ENCODE results near the gene FAM229A. TPM values are rescaled to one million over a fixed set of nuclear protein-coding genes. Genes with fewer than 3 reads are reported as not detected.
"Not testable (repeated sequence)": the region's sequence is repeated elsewhere in the genome, so short reads cannot be mapped to it uniquely, and the experiment has no call there.

Gene FAM229A
- total RNA-seq, 4 donors from 2014 or later: 9.4 to 23.5 (median 16.3) TPM

GRCh38 chr1:32358435-32358834 lies 3.9 kb downstream of the FAM229A start:
- WGBS, 2 donors: 75 to 79% methylated on average over 3 of the region's 3 CpGs
- Histone ChIP-seq H3K27ac (no peak overlapping the region), H3K4me3 (no peak overlapping the region), H3K9me3 (no peaks in the 10 kb centered on the region), H3K36me3 (peaks cover 0 to 15% (median under 1%) of the 10 kb centered on the region in 3 donors), H3K27me3 (no peaks in the 10 kb centered on the region), H3K4me1 (peaks cover 0 to 39% (median 20%) of the 10 kb centered on the region in 4 donors)
- DNase-seq (ENCODE audit: low spot score in 2 of 2): no peak
- TF ChIP-seq POLR2A (IDR thresholded peaks at IDR 0.05): no peak
- no peak for TF ChIP-seq EP300 (IDR thresholded peaks at IDR 0.05)

- TF ChIP-seq POLR2A (IDR thresholded peaks at IDR 0.05) (no peak), EP300 (IDR thresholded peaks at IDR 0.05) (no peak), CTCF (IDR thresholded peaks at IDR 0.05) (no peak)
- peaks cover 0 to 43% (median 26%) of the 10 kb centered on the region in 4 donors for H3K4me1 ChIP-seq
- H3K4me3 ChIP-seq: no peak overlapping the region
- 44 to 57% methylated on average over 6 of the region's 6 CpGs for WGBS, 2 donors
- peaks cover 0 to 9% (median 0%) of the 10 kb centered on the region in 3 donors for H3K36me3 ChIP-seq
- no peaks in the 10 kb centered on the region for H3K27me3 ChIP-seq
- H3K27ac ChIP-seq: peak overlapping the region in 1 of 4 donors; percentile 8
- DNase-seq (ENCODE audit: low spot score in 2 of 2): no peak
- H3K9me3 ChIP-seq: no peaks in the 10 kb centered on the region
These were observed 4.7 kb downstream of the FAM229A start for GRCh38 chr1:32357614-32358013.

- no peak overlapping the region for H3K27ac ChIP-seq
- TF ChIP-seq CTCF (IDR thresholded peaks at IDR 0.05): no peak
- no peak for TF ChIP-seq POLR2A (IDR thresholded peaks at IDR 0.05)
- TF ChIP-seq EP300 (IDR thresholded peaks at IDR 0.05): no peak
- no peaks in the 10 kb centered on the region for H3K9me3 ChIP-seq
- H3K4me1 ChIP-seq: peaks cover 0 to 39% (median 22%) of the 10 kb centered on the region in 4 donors
- WGBS, 2 donors: 87 to 100% methylated on average over 1 of the region's 1 CpG
- DNase-seq (ENCODE audit: low spot score in 2 of 2): no peak
- H3K27me3 ChIP-seq: no peaks in the 10 kb centered on the region
- peaks cover 0 to 9% (median 0%) of the 10 kb centered on the region in 3 donors for H3K36me3 ChIP-seq
- no peak overlapping the region for H3K4me3 ChIP-seq
These were observed 5.8 kb downstream of the FAM229A start for GRCh38 chr1:32356478-32356877.

GRCh38 chr1:32355778-32356177 lies 6.5 kb downstream of the FAM229A start:
- H3K36me3 ChIP-seq; H3K9me3 ChIP-seq; H3K4me3 ChIP-seq; DNase-seq (ENCODE audit: low spot score in 2 of 2); H3K27me3 ChIP-seq: not testable (repeated sequence)
- 90 to 94% methylated on average over 6 of the region's 6 CpGs for WGBS, 2 donors
- H3K4me1 ChIP-seq: peaks cover 0 to 38% (median 21%) of the 10 kb centered on the region in 4 donors
- peak overlapping the region in 1 of 4 donors; percentile 97 for H3K27ac ChIP-seq

GRCh38 chr1:32353886-32354570 lies 8.3 kb downstream of the FAM229A start:
- peak in 1 of 2 donors; percentile 53 for TF ChIP-seq EP300 (IDR thresholded peaks at IDR 0.05)
- TF ChIP-seq POLR2A (IDR thresholded peaks at IDR 0.05): no peak
- 16 to 17% methylated on average over 2 of the region's 2 CpGs for WGBS, 2 donors
- Histone ChIP-seq H3K27ac (peak overlapping the region; percentile 4 to 97 (median 95)), H3K27me3 (no peaks in the 10 kb centered on the region), H3K4me1 (peaks cover 0 to 52% (median 26%) of the 10 kb centered on the region in 4 donors), H3K4me3 (no peak overlapping the region), H3K9me3 (no peaks in the 10 kb centered on the region), H3K36me3 (peaks cover 0 to 9% (median 0%) of the 10 kb centered on the region in 3 donors)
- no peak for DNase-seq (ENCODE audit: low spot score in 2 of 2)

- no peak overlapping the region for H3K4me3 ChIP-seq
- peaks cover 0 to 56% (median 26%) of the 10 kb centered on the region in 4 donors for H3K4me1 ChIP-seq
These were observed 8.9 kb downstream of the FAM229A start for GRCh38 chr1:32353431-32353830.

More at GRCh38 chr1:32353431-32353830, 8.9 kb downstream of the FAM229A start:
- Histone ChIP-seq H3K36me3 (peaks cover 0 to 9% (median 0%) of the 10 kb centered on the region in 3 donors), H3K27ac (peak overlapping the region; percentile 4 to 97 (median 95)), H3K27me3 (no peaks in the 10 kb centered on the region), H3K9me3 (no peaks in the 10 kb centered on the region)
- 38 to 43% methylated on average over 2 of the region's 2 CpGs for WGBS, 2 donors
- no peak for DNase-seq (ENCODE audit: low spot score in 2 of 2)
- TF ChIP-seq EP300 (IDR thresholded peaks at IDR 0.05) (no peak), POLR2A (IDR thresholded peaks at IDR 0.05) (no peak), CTCF (IDR thresholded peaks at IDR 0.05) (no peak)

Data from tibial nerve (tissue), 4 donors.